Stomach (tissue), 9 donors: ENCODE data around the gene WDR73. TPM values are rescaled to one million over a fixed set of nuclear protein-coding genes. Genes with fewer than 3 reads are reported as not detected.

Experiments used
- DNase-seq, 2 donors: peaks; one replicate each; pipeline versions ENCODE4 v3.0.0 to v3.0.0-alpha.2; 2013 to 2019
- H3K27ac ChIP-seq, 5 donors: fragments of 200-600 bp in 4 of 5; sonication (generic) in 4 of 5; one replicate each; pipeline ENCODE4 v1.5.1; 2013 to 2019; ENCODE audit warnings: mild to moderate bottlenecking in 1 of 5, moderate library complexity in 1 of 5
- H3K27me3 ChIP-seq, 3 donors: fragments of 200-600 bp; sonication (generic); one replicate each; pipeline ENCODE4 v1.5.1; 2017 to 2019; ENCODE audit warnings: mixed run types in 1 of 3
- H3K36me3 ChIP-seq, 4 donors: fragments of 200-600 bp; sonication (generic); 1 replicate in 3 of 4; 2 replicates in 1 of 4; pipeline ENCODE4 v1.5.1; 2016 to 2019
- H3K4me1 ChIP-seq, 4 donors: fragments of 200-600 bp; sonication (generic); one replicate each; pipeline ENCODE4 v1.5.1; 2016 to 2019
- H3K4me3 ChIP-seq, 4 donors: fragments of 200-600 bp; sonication (generic) in 3 of 4; one replicate each; pipeline ENCODE4 v1.5.1; 2016 to 2019; ENCODE audit warnings: mild to moderate bottlenecking in 1 of 4
- H3K9me3 ChIP-seq, 4 donors: fragments of 200-600 bp; sonication (generic); one replicate each; pipeline ENCODE4 v1.5.1; 2016 to 2019
- EP300 ChIP-seq: sonication (generic); formaldehyde crosslinking; IDR thresholded peaks from one replicate; pipeline ENCODE4 v1.6.1; 2017; ENCODE audit warnings: antibody characterized with exemption
- POLR2A ChIP-seq, 4 donors: fragments of 450-650 bp; IDR thresholded peaks; one replicate each; pipeline ENCODE4 v1.6.1; 2016; ENCODE audit warnings: antibody characterized with exemption in 4 of 4, control low read depth in 2 of 4, mild to moderate bottlenecking in 1 of 4, moderate library complexity in 1 of 4
- POLR2AphosphoS5 ChIP-seq, 3 donors: sonication (generic); formaldehyde crosslinking; IDR thresholded peaks; one replicate each; pipeline ENCODE4 v1.6.1; 2016; ENCODE audit warnings: antibody characterized with exemption in 3 of 3
- whole genome bisulfite sequencing, 5 donors: extraction: QIAGEN DNeasy Blood & Tissue Kit in 3 of 5; methylation state at CpG; one replicate each; pipeline versions ENCODE4 v1.1.5 to v1.1.7; 2013 to 2018; 5-methylcytosine and 5-hydroxymethylcytosine counted together
- intact Hi-C: fragments of 100-400 bp; cut with DNase I; formaldehyde crosslinking; loops from one replicate; pipeline ENCODE4 v1.15.1; 2023; ENCODE audit warnings: low total_unique reads
- polyA plus RNA-seq, 3 donors: library from polyadenylated mRNA; stranded (reverse); fragments of 200-250 nt; gene quantifications; one replicate each; pipeline ENCODE4 v1.2.3, GENCODE V29; 2013
- total RNA-seq, 5 donors: library from RNA; depleted of rRNA; stranded (reverse); fragments of >200 nt; gene quantifications; one replicate each; pipeline versions ENCODE4 v1.1.0 to v1.2.3, GENCODE V29; 2014 to 2016
- TF ChIP-seq, protein P1 (sequence below), 7 experiments: fragments of 450-650 bp in 4 of 7; fragments of 200-600 bp in 3 of 7; sonication (generic) in 3 of 7; IDR thresholded peaks; one replicate each; pipeline ENCODE4 v1.5.1; 2016 to 2019; ENCODE audit warnings: antibody characterized with exemption in 7 of 7, control low read depth in 2 of 7, mild to moderate bottlenecking in 1 of 7
- donor health status: healthy with polysubstance abuse.
- donor health status: Bipolar disorder and iron deficiency.
- donor health status: healthy.

The WDR73 gene
- total and polyA plus RNA-seq, 8 donors: 9.1 to 70.1 (median 21.2) TPM

DNA sequence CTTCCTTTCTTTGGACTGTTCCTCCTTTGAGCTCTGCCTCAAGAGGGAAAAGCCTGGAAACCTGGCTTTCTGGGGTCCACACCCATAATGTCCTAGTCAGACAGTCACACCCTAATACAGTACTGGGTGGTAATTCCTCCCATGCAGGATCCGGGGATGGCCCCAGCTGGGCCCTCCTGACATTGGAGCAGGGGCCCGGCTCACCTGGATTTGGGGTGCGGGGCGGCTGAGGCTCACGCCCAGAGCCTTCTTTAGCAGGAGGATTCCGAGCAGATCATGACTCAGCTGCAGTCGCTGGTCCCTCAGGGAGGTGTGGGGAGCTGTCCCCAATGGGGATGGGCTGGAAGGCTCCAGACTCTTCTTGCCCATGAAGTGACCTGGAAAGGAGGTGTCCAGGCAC lies 2.9 kb upstream of the WDR73 start:
- intact Hi-C loops: loop anchor here (5.0 kb wide), 1 partner anchor 65 kb away; no protein-coding TSS in a partner anchor
- Histone ChIP-seq H3K9me3 (no peaks in the 10 kb centered on the region), H3K36me3 (peaks cover 3 to 8% (median 5%) of the 10 kb centered on the region in 4 donors), H3K27ac (no peak overlapping the region), H3K27me3 (no peaks in the 10 kb centered on the region), H3K4me3 (no peak overlapping the region), H3K4me1 (peaks cover 29 to 57% (median 47%) of the 10 kb centered on the region in 4 donors)
- TF ChIP-seq, protein P1, sequence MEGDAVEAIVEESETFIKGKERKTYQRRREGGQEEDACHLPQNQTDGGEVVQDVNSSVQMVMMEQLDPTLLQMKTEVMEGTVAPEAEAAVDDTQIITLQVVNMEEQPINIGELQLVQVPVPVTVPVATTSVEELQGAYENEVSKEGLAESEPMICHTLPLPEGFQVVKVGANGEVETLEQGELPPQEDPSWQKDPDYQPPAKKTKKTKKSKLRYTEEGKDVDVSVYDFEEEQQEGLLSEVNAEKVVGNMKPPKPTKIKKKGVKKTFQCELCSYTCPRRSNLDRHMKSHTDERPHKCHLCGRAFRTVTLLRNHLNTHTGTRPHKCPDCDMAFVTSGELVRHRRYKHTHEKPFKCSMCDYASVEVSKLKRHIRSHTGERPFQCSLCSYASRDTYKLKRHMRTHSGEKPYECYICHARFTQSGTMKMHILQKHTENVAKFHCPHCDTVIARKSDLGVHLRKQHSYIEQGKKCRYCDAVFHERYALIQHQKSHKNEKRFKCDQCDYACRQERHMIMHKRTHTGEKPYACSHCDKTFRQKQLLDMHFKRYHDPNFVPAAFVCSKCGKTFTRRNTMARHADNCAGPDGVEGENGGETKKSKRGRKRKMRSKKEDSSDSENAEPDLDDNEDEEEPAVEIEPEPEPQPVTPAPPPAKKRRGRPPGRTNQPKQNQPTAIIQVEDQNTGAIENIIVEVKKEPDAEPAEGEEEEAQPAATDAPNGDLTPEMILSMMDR (IDR thresholded peaks at IDR 0.05): no peak
- no peak for TF ChIP-seq POLR2A (IDR thresholded peaks at IDR 0.05)
- TF ChIP-seq EP300: no peak
- TF ChIP-seq POLR2AphosphoS5 (IDR thresholded peaks at IDR 0.05): no peak
- WGBS, 5 donors: 90 to 96% (median 94%) methylated on average over 7 of the region's 7 CpGs
- DNase-seq: no peak

- Histone ChIP-seq H3K9me3 (no peaks in the 10 kb centered on the region), H3K4me1 (peaks cover 35 to 72% (median 61%) of the 10 kb centered on the region in 4 donors), H3K36me3 (peaks cover 22 to 29% (median 26%) of the 10 kb centered on the region in 4 donors), H3K27me3 (no peaks in the 10 kb centered on the region), H3K27ac (peak overlapping the region; percentile 82 to 94 (median 89)), H3K4me3 (peak overlapping the region; percentile 76 to 89 (median 86))
- intact Hi-C loops: loop anchor here (5.0 kb wide), 1 partner anchor 63 kb away; no protein-coding TSS in a partner anchor
- TF ChIP-seq POLR2AphosphoS5 (IDR thresholded peaks at IDR 0.05) (peak in 1 of 3 donors; percentile 42), EP300 (no peak), POLR2A (IDR thresholded peaks at IDR 0.05) (no peak)
- TF ChIP-seq, protein P1 (IDR thresholded peaks at IDR 0.05): peak in 5 of 7 experiments; percentile 33 to 62 (median 46)
- 4 to 6% (median 5%) methylated on average over 19 of the region's 19 CpGs for WGBS, 5 donors
- DNase-seq: peak; percentile 86 to 91
Measured at GRCh38 chr15:84654689-84655453, 788 bp upstream of the WDR73 start.

- intact Hi-C loops: no loop called here
- Histone ChIP-seq H3K27ac (peak overlapping the region; percentile 70 to 94 (median 89)), H3K4me3 (peak overlapping the region; percentile 76 to 89 (median 86))
Measured at GRCh38 chr15:84653584-84653909, 536 bp downstream of the WDR73 start.

GRCh38 chr15:84649706-84650105 lies 4.4 kb downstream of the WDR73 start:
- no peak for DNase-seq
- H3K4me3 ChIP-seq: no peak overlapping the region
- no peaks in the 10 kb centered on the region for H3K27me3 ChIP-seq
- intact Hi-C loops: no loop called here
- TF ChIP-seq, protein P1 (IDR thresholded peaks at IDR 0.05): no peak
- TF ChIP-seq POLR2AphosphoS5 (IDR thresholded peaks at IDR 0.05): no peak
- no peak for TF ChIP-seq EP300
- no peak for TF ChIP-seq POLR2A (IDR thresholded peaks at IDR 0.05)
- 87 to 96% (median 95%) methylated on average over 2 of the region's 2 CpGs for WGBS, 5 donors
- H3K27ac ChIP-seq: peak overlapping the region in 2 of 5 donors; percentile 11 to 40
- peaks cover 21 to 48% (median 39%) of the 10 kb centered on the region in 4 donors for H3K4me1 ChIP-seq
- H3K36me3 ChIP-seq: peaks cover 69 to 81% (median 78%) of the 10 kb centered on the region in 4 donors
- H3K9me3 ChIP-seq: no peaks in the 10 kb centered on the region

More at GRCh38 chr15:84653584-84653909, 536 bp downstream of the WDR73 start:
- TF ChIP-seq POLR2AphosphoS5 (IDR thresholded peaks at IDR 0.05) (no peak), POLR2A (IDR thresholded peaks at IDR 0.05) (no peak), EP300 (no peak)
- TF ChIP-seq, protein P1 (IDR thresholded peaks at IDR 0.05): no peak
- 13 to 19% (median 15%) methylated on average over 5 to 7 of the region's 7 CpGs for WGBS, 5 donors
- H3K36me3 ChIP-seq: peaks cover 34 to 42% (median 39%) of the 10 kb centered on the region in 4 donors
- H3K9me3 ChIP-seq: no peaks in the 10 kb centered on the region
- H3K27me3 ChIP-seq: no peaks in the 10 kb centered on the region
- no peak for DNase-seq
- H3K4me1 ChIP-seq: peaks cover 35 to 81% (median 62%) of the 10 kb centered on the region in 4 donors
